Activated CD8-positive, alpha-beta memory T cell treated with anti-CD3 and anti-CD28 coated beads for 1 hour (primary cell): ENCODE data around the gene GYPB.
"Not testable (repeated sequence)": the region's sequence is repeated elsewhere in the genome, so short reads cannot be mapped to it uniquely, and the experiment has no call there.

Experiments used
- DNase-seq, 2 donors: peaks; one replicate each; pipeline ENCODE4 v3.0.0-alpha.2; 2020; ENCODE audit warnings: low read depth in 1 of 2; ENCODE audit errors: extremely low read depth in 1 of 2

Gene GYPB

DNA sequence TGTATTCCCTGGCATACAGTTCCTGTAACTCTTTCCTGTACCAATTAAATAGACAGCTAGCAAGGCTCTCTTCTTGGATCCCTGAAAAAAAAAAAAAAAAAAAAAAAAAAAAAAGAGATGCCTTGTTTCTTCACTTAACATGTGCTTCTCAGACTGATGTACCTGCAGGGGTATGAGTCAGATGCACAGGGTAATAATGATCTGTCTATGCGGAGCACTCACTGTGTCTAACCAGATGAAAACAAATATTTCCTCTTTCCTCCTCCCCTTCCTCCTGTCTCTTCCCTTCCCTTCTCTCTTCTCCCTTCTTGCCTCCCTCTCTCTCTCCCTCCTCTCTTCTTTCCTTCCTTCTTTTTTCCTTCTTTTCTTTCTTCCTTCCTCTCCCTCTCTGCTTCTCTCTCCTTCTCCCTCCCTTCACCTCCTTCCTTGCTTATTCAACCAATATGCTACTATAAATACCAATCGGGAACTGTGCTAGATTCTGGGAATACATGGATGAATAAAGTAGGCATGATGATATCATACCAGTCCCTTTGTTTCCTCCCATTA, 3.0 kb downstream of the GYPB start:
- not testable (repeated sequence) for DNase-seq

DNA sequence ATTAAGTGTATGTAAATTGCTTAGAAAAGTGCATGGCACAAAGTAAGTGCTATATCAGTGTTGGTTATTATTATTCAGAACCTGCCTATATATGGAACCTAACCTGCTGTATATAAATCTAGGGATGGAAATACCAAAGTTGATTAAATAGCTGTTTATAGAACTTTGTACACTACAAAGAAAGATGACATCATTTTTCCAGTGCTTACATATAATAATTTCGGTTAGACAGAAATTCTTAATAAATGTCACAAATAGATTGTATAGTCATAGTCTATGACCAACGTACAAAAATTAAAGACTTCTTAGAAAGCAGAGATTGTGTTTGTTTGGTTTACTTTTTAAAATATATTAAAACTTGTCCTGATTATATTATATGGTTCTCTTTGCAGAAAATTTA, 4.4 kb downstream of the GYPB start:
- DNase-seq, result no peak

- DNase-seq, result not testable (repeated sequence)
Measured at GRCh38 chr4:144008602-144009001, 10.6 kb downstream of the GYPB start.

DNA sequence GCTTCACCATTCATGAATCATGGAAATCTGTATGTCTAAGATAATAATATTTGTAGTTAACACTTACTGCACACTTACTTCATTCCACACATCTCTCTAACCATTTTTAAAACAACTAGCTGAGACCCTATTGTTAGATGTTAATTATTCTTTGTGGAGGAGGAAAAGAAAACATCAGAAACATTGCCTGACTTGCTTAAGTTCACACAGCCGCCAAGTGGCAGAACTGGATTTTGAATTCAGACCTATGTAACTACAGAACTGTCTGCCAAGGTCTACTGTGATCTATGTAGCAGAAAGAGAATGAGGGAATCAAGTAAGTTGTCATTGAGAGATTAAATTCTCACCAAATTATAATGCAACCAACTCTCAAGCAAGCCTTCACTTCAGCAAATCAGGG, 11.2 kb downstream of the GYPB start:
- DNase-seq, result not testable (repeated sequence)

DNA sequence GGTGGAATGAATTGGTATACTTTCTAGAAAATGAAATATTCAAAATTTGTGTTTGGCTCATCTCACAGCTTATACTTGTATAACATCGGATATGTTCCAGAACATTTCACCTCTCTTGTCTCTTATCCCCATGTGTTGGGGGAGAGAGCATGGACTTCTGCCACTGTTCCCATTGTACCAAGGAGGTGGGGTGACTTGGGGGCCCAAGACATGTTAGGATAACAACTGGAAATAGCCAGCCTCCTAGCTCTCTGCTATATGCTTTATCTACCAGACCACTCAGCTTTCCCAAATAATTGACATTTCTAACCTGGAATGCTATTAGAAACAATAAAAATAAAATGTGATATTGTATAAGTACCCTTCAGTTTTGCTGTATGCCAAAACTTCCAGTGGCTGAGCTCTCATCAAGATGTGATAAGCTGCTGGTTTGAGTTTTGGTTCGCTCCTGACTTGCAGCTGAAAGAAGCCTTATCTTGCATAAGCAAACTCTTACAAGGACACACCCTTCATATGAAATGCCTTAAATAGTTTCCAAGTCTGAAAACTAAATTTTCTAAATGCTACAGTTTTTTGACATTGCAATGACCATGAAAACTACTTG, 12.9 kb downstream of the GYPB start:
- DNase-seq, result not testable (repeated sequence)

GRCh38 chr4:144005558-144005953, 13.6 kb downstream of the GYPB start:
- not testable (repeated sequence) for DNase-seq

- not testable (repeated sequence) for DNase-seq
Measured at GRCh38 chr4:144004868-144005557, 14.2 kb downstream of the GYPB start.

DNA sequence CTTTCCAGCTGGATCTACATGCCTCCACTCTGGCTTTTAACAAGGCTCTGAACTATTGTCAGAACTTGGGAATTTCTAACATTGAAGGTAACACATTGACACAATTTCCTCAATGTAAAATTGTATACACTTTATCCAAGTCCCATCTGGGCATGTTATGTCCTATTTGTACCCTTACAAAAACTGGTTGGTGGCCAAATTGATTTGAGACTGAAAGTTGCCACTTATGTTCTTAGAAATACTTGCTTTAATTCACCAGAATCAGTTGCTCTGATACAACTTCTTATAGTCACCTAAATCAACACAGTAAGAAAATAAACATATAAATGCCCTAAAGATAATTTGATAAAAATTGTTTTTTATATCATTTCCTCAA, 15.3 kb downstream of the GYPB start:
- DNase-seq, result not testable (repeated sequence)

GRCh38 chr4:144003205-144003889, 15.8 kb downstream of the GYPB start:
- DNase-seq, result not testable (repeated sequence)

- not testable (repeated sequence) for DNase-seq
Measured at GRCh38 chr4:144000331-144000995, 18.7 kb downstream of the GYPB start.

DNA sequence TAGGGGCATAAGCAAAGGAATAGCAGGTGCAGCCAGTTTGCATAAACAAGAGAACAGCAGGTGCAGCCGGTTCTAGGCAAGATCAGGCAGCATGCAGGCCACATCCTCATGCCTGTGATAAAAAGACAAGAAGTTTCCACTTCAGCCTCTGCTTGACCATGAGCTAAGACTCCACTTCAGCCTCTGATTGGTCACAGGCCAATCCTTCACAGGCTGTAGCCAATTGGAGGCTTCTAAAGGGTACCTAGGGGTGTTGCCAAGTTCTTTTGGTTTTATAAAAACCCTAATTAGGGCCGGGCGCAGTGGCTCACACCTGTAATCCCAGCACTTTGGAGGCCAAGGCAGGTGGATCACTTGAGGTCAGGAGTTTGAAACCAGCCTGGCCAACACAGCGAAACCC, 23.0 kb downstream of the GYPB start:
- not testable (repeated sequence) for DNase-seq

GRCh38 chr4:143991761-143992160, 27.4 kb downstream of the GYPB start:
- DNase-seq, result not testable (repeated sequence)

- not testable (repeated sequence) for DNase-seq
Measured at GRCh38 chr4:143990717-143991116, 28.5 kb downstream of the GYPB start.

- no peak for DNase-seq
Measured at GRCh38 chr4:143986180-143986579, 33.0 kb downstream of the GYPB start.

DNA sequence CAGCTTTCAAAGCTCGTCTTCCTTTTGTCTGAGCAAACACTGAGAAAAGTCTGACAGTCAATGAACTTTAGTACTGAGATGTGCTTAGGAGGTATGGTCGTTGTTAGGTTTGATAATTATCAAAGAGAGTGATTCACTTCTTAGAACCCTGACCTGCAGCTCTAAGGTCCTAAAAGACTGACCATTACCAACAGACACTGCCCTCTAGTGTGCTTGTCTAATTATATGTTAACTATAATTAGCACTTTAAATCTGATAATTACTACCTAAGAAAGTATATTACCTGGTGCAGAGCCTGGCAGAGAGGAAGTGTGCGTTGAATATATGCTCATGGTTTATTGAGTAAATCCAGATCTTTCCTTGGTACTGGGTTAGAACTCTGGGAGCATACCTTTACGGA, 38.4 kb downstream of the GYPB start:
- not testable (repeated sequence) for DNase-seq

DNA sequence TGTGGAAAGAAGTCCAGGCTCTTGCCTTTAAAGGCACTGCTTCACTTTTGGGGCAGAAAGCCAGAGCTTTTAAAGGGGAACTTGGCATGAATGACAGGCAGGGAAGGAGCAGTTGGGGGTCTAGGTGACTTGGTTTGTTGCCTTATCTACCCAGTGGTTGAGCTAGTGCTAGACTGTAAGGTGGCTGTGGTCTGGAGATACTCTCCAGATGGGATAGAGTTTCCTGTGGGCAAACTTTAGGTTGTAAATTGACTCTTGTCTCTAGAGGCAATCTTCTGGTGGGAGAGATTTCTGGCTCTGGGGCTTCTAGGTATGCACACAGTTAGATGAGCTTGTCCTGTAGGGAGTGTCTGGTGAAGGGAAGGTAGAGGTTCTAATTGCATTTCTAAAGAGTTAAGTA, 43.7 kb downstream of the GYPB start:
- not testable (repeated sequence) for DNase-seq

- not testable (repeated sequence) for DNase-seq
Measured at GRCh38 chr4:143974021-143974420, 45.2 kb downstream of the GYPB start.

GRCh38 chr4:143961075-143961474, 58.1 kb downstream of the GYPB start:
- DNase-seq, result no peak

- not testable (repeated sequence) for DNase-seq
Measured at GRCh38 chr4:143955306-143955705, 63.9 kb downstream of the GYPB start.

GRCh38 chr4:143951458-143951972, 67.7 kb downstream of the GYPB start:
- DNase-seq, result not testable (repeated sequence)

GRCh38 chr4:143950967-143951366, 68.2 kb downstream of the GYPB start:
- DNase-seq, result not testable (repeated sequence)
